Fibroblast of lung (primary cell): ENCODE results near the gene MOAP1.

Experiments used
- EZH2 ChIP-seq: IDR thresholded peaks from 2 replicates; pipeline ENCODE4 v1.5.1; 2012; ENCODE audit warnings: low read length, control low read depth, mild to moderate bottlenecking; ENCODE audit errors: missing control alignments
- TF ChIP-seq, protein P1 (sequence below), 2 donors: IDR thresholded peaks in 1 of 2; conservative IDR thresholded peaks in 1 of 2; 1 replicate in 1 of 2; 2 replicates in 1 of 2; pipeline ENCODE4 v1.5.1; 2011 to 2012; ENCODE audit warnings: low read length in 2 of 2, control low read depth in 1 of 2, inconsistent platforms in 1 of 2, low read depth in 1 of 2, mild to moderate bottlenecking in 1 of 2

GRCh38 chr14:93160353-93160801 lies 24.3 kb downstream of the MOAP1 start:
- TF ChIP-seq, protein P1, sequence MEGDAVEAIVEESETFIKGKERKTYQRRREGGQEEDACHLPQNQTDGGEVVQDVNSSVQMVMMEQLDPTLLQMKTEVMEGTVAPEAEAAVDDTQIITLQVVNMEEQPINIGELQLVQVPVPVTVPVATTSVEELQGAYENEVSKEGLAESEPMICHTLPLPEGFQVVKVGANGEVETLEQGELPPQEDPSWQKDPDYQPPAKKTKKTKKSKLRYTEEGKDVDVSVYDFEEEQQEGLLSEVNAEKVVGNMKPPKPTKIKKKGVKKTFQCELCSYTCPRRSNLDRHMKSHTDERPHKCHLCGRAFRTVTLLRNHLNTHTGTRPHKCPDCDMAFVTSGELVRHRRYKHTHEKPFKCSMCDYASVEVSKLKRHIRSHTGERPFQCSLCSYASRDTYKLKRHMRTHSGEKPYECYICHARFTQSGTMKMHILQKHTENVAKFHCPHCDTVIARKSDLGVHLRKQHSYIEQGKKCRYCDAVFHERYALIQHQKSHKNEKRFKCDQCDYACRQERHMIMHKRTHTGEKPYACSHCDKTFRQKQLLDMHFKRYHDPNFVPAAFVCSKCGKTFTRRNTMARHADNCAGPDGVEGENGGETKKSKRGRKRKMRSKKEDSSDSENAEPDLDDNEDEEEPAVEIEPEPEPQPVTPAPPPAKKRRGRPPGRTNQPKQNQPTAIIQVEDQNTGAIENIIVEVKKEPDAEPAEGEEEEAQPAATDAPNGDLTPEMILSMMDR (conservative IDR thresholded peaks at IDR 0.05 in 1 of 2, IDR thresholded peaks at IDR 0.05 in 1 of 2; ENCODE audit: low read depth in 1 of 2, low read length in 2 of 2) = peak; percentile 38 to 49
- no peak for TF ChIP-seq EZH2
